Stomach smooth muscle (tissue), 2 donors: Measurements from ENCODE around the gene MTMR4.
"Not testable (repeated sequence)": the region's sequence is repeated elsewhere in the genome, so short reads cannot be mapped to it uniquely, and the experiment has no call there.

Experiments
- H3K27ac ChIP-seq: one replicate; pipeline ENCODE4 v1.7.0; 2013; ENCODE audit warnings: mild to moderate bottlenecking, low read length, inconsistent platforms
- H3K27me3 ChIP-seq, 2 donors: one replicate each; pipeline ENCODE4 v1.7.0; 2013; ENCODE audit warnings: low read length in 2 of 2; ENCODE audit not compliant: insufficient read depth in 2 of 2, control insufficient read depth in 1 of 2
- H3K36me3 ChIP-seq, 2 donors: one replicate each; pipeline ENCODE4 v1.7.0; 2013; ENCODE audit warnings: low read length in 2 of 2; ENCODE audit not compliant: control insufficient read depth in 2 of 2, insufficient read depth in 2 of 2
- H3K4me1 ChIP-seq: one replicate; pipeline ENCODE4 v1.7.0; 2013; ENCODE audit warnings: low read length; ENCODE audit not compliant: control insufficient read depth, insufficient read depth
- H3K4me3 ChIP-seq, 2 donors: one replicate each; pipeline ENCODE4 v1.7.0; 2013; ENCODE audit warnings: low read length in 2 of 2
- H3K9ac ChIP-seq, 2 donors: one replicate each; pipeline ENCODE4 v1.7.0; 2013; ENCODE audit warnings: low read length in 2 of 2, mild to moderate bottlenecking in 1 of 2
- H3K9me3 ChIP-seq, 2 donors: one replicate each; pipeline ENCODE4 v1.7.0; 2013; ENCODE audit warnings: low read length in 2 of 2; ENCODE audit not compliant: control insufficient read depth in 2 of 2
- donor health status: healthy.
- donor health status: Pancreatic carcinoma.

Gene MTMR4

GRCh38 chr17:58513965-58514769 is at the start of gene MTMR4:
Gene MTMR4, minus strand, starts transcription at chr17:58514638. Its CDS starts 231 bp downstream, at chr17:58514407.
- H3K4me3 ChIP-seq, result peak within 1 kb of the TSS; percentile 60 to 78
- H3K9me3 ChIP-seq, result no peaks in the 10 kb centered on the region
- peak within 1 kb of the TSS; percentile 74 to 78 for H3K9ac ChIP-seq
- H3K4me1 ChIP-seq, result peaks cover 37% of the 10 kb centered on the region
- H3K27ac ChIP-seq, result peak within 1 kb of the TSS; percentile 79
- H3K27me3 ChIP-seq, result no peaks in the 10 kb centered on the region
- H3K36me3 ChIP-seq, result peaks cover 23 to 31% of the 10 kb centered on the region in 2 donors

DNA sequence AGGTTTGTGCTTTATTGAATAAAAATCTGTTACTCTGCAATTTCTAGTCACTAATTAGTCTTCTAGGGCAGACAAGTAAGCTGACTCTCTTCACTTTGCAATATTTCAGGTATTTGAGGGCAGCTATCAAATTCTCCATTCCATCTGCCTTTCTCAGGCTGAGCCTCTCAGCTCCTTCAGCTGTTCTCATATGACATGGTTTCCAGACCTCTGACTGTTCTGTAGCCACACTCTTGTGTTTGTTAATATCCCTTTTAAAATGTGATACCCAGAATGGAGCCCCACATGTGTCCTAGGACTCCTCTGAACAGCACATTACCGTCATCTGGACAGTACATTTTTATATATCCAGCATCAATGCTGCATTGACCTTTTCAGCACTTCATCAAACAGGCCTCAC is 46.1 kb upstream of the MTMR4 start:
- H3K4me1 ChIP-seq, result no peaks in the 10 kb centered on the region
- no peaks in the 10 kb centered on the region for H3K36me3 ChIP-seq
- H3K4me3 ChIP-seq, result no peak overlapping the region
- no peaks in the 10 kb centered on the region for H3K27me3 ChIP-seq
- H3K9ac ChIP-seq, result no peak overlapping the region
- no peak overlapping the region for H3K27ac ChIP-seq
- no peaks in the 10 kb centered on the region for H3K9me3 ChIP-seq

DNA sequence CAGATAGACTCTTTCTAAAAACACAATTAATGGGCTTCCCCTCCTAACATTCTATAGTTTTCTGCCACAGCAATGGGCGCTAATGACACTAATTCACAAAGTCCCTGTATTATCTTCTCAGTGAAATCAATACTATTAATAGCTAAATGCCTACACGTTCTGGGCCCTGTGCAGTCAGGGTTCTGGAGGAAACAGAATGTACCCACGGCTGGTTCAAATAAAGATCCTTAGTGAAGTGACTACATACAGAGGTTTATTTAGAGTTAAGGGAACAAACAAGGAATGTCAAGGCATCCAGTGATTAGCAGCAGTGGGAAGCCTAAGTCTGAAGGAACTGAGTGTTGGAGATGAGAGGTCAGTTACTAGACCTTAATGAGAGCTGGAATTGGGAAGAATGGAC is 43.5 kb upstream of the MTMR4 start:
- Histone ChIP-seq H3K9ac (no peak overlapping the region), H3K4me1 (no peaks in the 10 kb centered on the region), H3K4me3 (no peak overlapping the region), H3K9me3 (no peaks in the 10 kb centered on the region), H3K36me3 (no peaks in the 10 kb centered on the region), H3K27me3 (no peaks in the 10 kb centered on the region), H3K27ac (no peak overlapping the region)

DNA sequence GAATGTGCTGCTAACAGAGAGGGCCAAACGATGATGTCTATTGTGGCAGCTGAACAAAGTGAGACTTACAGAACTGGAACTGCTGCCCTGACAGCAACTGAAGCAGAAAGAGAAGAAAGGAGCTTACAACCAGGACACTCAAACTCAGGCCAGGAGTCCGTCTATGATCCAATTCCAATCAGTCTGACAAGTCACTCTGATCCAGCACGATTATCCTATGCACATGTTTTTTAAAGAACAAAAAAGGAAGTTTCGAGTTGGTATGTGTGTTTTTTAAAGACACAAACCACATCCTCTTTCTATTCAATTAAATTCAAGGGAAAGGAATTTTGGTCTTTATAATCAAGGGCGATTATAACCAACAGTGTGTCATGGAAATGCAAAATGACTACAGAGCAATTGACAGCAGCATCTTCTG is 42.4 kb upstream of the MTMR4 start:
- H3K27me3 ChIP-seq, result no peaks in the 10 kb centered on the region
- H3K4me3 ChIP-seq, result no peak overlapping the region
- H3K9ac ChIP-seq, result no peak overlapping the region
- no peaks in the 10 kb centered on the region for H3K36me3 ChIP-seq
- no peak overlapping the region for H3K27ac ChIP-seq
- H3K9me3 ChIP-seq, result no peaks in the 10 kb centered on the region
- no peaks in the 10 kb centered on the region for H3K4me1 ChIP-seq

DNA sequence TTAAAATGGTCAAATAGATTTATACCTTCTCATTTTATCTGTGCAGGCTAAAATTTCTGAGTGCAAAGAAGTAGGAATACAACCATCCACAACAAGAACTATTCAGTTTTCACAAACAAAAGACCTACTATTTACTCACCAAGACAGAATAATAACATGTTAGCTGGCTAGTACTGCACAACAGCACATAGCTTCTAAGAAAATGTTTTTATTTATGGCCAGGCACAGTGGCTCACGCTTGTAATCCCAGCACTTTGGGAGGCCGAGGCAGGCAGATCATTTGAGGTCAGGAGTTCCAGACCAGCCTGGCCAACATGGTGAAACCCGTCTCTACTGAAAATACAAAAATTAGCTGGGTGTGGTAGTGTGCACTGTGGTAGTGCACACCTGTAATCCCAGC is 40.7 kb upstream of the MTMR4 start:
- not testable (repeated sequence) for H3K36me3 ChIP-seq, H3K4me3 ChIP-seq, H3K9me3 ChIP-seq, H3K27me3 ChIP-seq, H3K4me1 ChIP-seq, H3K27ac ChIP-seq, H3K9ac ChIP-seq

GRCh38 chr17:58541249-58541648 is 26.8 kb upstream of the MTMR4 start:
- H3K27me3 ChIP-seq, result no peaks in the 10 kb centered on the region
- no peaks in the 10 kb centered on the region for H3K4me1 ChIP-seq
- no peak overlapping the region for H3K4me3 ChIP-seq
- H3K36me3 ChIP-seq, result no peaks in the 10 kb centered on the region
- no peak overlapping the region for H3K9ac ChIP-seq
- no peaks in the 10 kb centered on the region for H3K9me3 ChIP-seq
- no peak overlapping the region for H3K27ac ChIP-seq

DNA sequence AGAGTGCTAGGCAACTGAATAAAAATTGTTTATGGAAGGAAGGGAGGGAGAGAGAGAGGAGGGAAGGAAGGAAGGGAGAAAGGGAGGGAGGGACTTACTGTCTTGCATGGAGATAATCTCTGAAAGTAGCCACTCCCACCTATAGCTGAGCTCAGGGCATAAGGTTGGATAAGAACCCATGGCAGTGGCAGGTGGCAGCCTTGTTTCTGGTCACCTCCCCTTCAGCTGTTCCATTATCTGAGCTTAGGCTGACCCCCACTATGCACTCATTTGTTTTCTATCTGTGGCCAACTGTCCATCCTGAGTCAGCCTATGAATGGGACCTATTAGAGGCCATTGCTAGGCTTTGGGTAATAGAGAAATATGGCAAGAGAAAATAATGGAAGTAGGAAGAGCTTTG is 25.3 kb upstream of the MTMR4 start:
- Histone ChIP-seq H3K27ac (no peak overlapping the region), H3K36me3 (no peaks in the 10 kb centered on the region), H3K27me3 (no peaks in the 10 kb centered on the region), H3K4me1 (no peaks in the 10 kb centered on the region), H3K4me3 (no peak overlapping the region), H3K9ac (no peak overlapping the region), H3K9me3 (no peaks in the 10 kb centered on the region)

GRCh38 chr17:58538811-58539409 is 24.5 kb upstream of the MTMR4 start:
- Histone ChIP-seq H3K4me1 (no peaks in the 10 kb centered on the region), H3K9me3 (no peaks in the 10 kb centered on the region), H3K36me3 (no peaks in the 10 kb centered on the region), H3K4me3 (no peak overlapping the region), H3K27ac (no peak overlapping the region), H3K9ac (no peak overlapping the region), H3K27me3 (no peaks in the 10 kb centered on the region)

GRCh38 chr17:58537266-58537665 is 22.8 kb upstream of the MTMR4 start:
- Histone ChIP-seq H3K27ac (no peak overlapping the region), H3K9me3 (no peaks in the 10 kb centered on the region), H3K9ac (no peak overlapping the region), H3K27me3 (no peaks in the 10 kb centered on the region), H3K4me1 (peaks cover 6% of the 10 kb centered on the region), H3K36me3 (no peaks in the 10 kb centered on the region), H3K4me3 (no peak overlapping the region)

DNA sequence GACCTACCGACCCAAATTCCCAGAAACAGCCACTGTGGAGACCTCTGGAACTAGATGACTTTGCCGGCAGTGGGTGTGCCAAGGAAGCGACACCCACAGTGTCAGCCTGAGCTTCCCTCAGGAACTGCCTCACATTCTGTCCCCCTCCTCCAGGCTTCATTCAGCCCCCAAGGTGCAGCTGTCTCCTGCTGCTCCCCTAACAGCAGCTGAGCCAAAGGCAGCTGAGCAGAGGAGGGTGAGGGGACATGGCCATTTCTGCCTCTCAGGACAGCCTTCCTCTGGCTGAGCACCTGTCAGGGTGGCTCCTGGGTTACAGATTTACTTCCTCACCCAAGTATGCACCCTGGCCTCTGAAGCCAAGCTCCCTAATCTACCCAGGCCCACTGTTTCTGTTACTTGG is 22.1 kb upstream of the MTMR4 start:
- no peaks in the 10 kb centered on the region for H3K36me3 ChIP-seq
- no peak overlapping the region for H3K4me3 ChIP-seq
- H3K4me1 ChIP-seq, result peaks cover 10% of the 10 kb centered on the region
- no peaks in the 10 kb centered on the region for H3K9me3 ChIP-seq
- H3K27ac ChIP-seq, result no peak overlapping the region
- H3K9ac ChIP-seq, result no peak overlapping the region
- H3K27me3 ChIP-seq, result no peaks in the 10 kb centered on the region

- H3K27ac ChIP-seq, result no peak overlapping the region
- H3K9me3 ChIP-seq, result no peaks in the 10 kb centered on the region
These were observed 21.0 kb upstream of the MTMR4 start for GRCh38 chr17:58535431-58535830.

More at GRCh38 chr17:58535431-58535830, 21.0 kb upstream of the MTMR4 start:
- no peaks in the 10 kb centered on the region for H3K36me3 ChIP-seq
- H3K4me3 ChIP-seq, result no peak overlapping the region
- H3K4me1 ChIP-seq, result peaks cover 19% of the 10 kb centered on the region
- no peaks in the 10 kb centered on the region for H3K27me3 ChIP-seq
- H3K9ac ChIP-seq, result no peak overlapping the region
